ENCODE measurements around the gene MTHFD2L.
A peak's percentile ranks its signal among the peaks of the same experiment; 100 is the strongest.

Gene MTHFD2L

DNA sequence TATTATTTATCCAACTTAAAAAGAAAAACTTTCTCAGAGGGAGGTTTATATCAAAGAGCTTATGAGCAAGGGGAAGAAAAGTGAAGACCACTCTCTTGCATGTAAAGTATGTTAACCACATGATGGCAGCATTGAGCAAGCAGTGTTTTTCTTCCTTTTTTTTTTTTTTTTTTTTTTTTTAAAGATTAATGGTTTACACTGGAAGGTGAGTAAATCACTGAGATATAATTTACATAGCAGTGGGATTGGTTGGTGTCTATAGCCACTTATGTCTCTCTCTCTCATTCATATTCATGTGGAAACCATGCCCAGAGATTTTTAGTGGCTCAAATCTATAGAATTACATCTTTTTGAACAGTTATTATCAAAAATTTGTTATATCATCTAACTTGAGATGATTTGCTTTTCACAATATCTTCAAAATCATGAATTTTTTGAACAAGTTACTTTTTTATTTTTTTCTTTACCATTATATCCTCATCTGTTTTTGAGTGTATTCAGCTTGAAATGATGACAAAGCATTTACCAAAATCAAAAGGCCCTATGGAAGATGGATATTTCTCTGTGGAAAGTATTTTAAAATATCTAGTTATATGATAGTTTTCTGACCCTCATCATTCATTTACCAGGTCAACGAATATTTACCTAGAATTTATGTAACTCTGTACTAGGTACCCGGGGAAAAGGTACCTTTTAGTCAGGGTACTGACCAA lies 31.6 kb downstream of the MTHFD2L start:
- TF ChIP-seq EGR1 (IDR thresholded peaks at IDR 0.05) (no peak), NFIC (IDR thresholded peaks at IDR 0.05) (no peak), TEAD4 (IDR thresholded peaks at IDR 0.05) (no peak), ZBTB7A (IDR thresholded peaks at IDR 0.05; ENCODE audit: low read depth) (no peak), RAD21 (IDR thresholded peaks at IDR 0.05; ENCODE audit: low read depth) (peak; percentile 54)
- TF ChIP-seq, protein P1, sequence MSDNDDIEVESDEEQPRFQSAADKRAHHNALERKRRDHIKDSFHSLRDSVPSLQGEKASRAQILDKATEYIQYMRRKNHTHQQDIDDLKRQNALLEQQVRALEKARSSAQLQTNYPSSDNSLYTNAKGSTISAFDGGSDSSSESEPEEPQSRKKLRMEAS (IDR thresholded peaks at IDR 0.05), result no peak

DNA sequence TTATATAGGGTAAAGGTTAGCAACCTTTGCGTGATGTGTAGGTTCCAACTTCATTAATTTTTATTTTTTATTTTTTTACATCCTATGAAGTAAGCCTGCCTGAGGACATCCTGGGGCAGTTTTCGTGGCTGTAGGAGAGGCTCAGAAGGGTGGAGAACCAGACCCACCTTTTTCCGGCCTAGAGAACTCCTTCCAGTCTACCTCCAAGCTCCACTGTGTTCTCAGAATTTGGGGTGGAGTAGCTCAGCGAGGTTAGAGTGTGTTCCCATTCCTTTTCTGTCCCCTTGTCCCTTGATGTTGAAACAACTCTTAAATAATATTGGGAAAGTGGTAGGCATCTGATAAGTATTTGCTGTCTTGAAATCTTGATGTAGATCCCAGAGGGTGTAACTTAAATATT lies 32.4 kb downstream of the MTHFD2L start:
- TF ChIP-seq EP300 (IDR thresholded peaks at IDR 0.05; ENCODE audit: borderline replicate concordance) (no peak), YY1 (IDR thresholded peaks at IDR 0.05; ENCODE audit: low read depth) (no peak), FOXM1 (IDR thresholded peaks at IDR 0.05; ENCODE audit: borderline replicate concordance, low read depth) (no peak), CEBPB (IDR thresholded peaks at IDR 0.05) (no peak)
- TF ChIP-seq, protein P2, sequence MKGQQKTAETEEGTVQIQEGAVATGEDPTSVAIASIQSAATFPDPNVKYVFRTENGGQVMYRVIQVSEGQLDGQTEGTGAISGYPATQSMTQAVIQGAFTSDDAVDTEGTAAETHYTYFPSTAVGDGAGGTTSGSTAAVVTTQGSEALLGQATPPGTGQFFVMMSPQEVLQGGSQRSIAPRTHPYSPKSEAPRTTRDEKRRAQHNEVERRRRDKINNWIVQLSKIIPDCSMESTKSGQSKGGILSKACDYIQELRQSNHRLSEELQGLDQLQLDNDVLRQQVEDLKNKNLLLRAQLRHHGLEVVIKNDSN (IDR thresholded peaks at IDR 0.05), result no peak
- TF ChIP-seq, protein P3, sequence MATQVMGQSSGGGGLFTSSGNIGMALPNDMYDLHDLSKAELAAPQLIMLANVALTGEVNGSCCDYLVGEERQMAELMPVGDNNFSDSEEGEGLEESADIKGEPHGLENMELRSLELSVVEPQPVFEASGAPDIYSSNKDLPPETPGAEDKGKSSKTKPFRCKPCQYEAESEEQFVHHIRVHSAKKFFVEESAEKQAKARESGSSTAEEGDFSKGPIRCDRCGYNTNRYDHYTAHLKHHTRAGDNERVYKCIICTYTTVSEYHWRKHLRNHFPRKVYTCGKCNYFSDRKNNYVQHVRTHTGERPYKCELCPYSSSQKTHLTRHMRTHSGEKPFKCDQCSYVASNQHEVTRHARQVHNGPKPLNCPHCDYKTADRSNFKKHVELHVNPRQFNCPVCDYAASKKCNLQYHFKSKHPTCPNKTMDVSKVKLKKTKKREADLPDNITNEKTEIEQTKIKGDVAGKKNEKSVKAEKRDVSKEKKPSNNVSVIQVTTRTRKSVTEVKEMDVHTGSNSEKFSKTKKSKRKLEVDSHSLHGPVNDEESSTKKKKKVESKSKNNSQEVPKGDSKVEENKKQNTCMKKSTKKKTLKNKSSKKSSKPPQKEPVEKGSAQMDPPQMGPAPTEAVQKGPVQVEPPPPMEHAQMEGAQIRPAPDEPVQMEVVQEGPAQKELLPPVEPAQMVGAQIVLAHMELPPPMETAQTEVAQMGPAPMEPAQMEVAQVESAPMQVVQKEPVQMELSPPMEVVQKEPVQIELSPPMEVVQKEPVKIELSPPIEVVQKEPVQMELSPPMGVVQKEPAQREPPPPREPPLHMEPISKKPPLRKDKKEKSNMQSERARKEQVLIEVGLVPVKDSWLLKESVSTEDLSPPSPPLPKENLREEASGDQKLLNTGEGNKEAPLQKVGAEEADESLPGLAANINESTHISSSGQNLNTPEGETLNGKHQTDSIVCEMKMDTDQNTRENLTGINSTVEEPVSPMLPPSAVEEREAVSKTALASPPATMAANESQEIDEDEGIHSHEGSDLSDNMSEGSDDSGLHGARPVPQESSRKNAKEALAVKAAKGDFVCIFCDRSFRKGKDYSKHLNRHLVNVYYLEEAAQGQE (IDR thresholded peaks at IDR 0.05; ENCODE audit: low read depth), result no peak
- TF ChIP-seq, protein P1 (IDR thresholded peaks at IDR 0.05), result no peak

GRCh38 chr4:74190919-74191397 lies 33.0 kb downstream of the MTHFD2L start:
- TF ChIP-seq EP300 (IDR thresholded peaks at IDR 0.05; ENCODE audit: borderline replicate concordance) (no peak), TAF1 (IDR thresholded peaks at IDR 0.05; ENCODE audit: low read depth) (no peak), RAD21 (IDR thresholded peaks at IDR 0.05; ENCODE audit: low read depth) (no peak), NFIC (IDR thresholded peaks at IDR 0.05) (no peak), CREB1 (IDR thresholded peaks at IDR 0.05; ENCODE audit: low read depth) (no peak), FOXM1 (IDR thresholded peaks at IDR 0.05; ENCODE audit: borderline replicate concordance, low read depth) (no peak), TCF12 (IDR thresholded peaks at IDR 0.05; ENCODE audit: low read depth) (no peak), ZBTB7A (IDR thresholded peaks at IDR 0.05; ENCODE audit: low read depth) (no peak)
- TF ChIP-seq, protein P3 (IDR thresholded peaks at IDR 0.05; ENCODE audit: low read depth), result no peak
- TF ChIP-seq, protein P2 (IDR thresholded peaks at IDR 0.05), result no peak

DNA sequence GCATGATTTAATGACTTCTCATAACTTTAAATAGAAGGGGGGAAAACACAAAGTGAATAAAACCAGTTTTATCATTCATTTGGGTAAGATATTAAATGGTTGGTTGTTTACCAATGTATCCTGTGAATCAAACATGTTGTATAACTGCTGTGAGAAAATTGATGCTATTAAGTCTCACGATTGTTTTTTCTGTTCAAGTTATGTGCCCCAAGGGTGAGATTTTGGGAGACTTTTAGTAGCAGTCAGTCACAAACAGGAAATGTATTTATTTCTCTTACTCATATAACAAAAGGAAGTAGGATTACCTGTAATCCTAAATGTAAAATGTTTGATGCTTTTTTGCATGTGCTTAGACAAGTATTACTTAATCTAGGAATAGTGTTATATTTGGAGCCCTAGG lies 39.2 kb downstream of the MTHFD2L start:
- TF ChIP-seq TCF12 (IDR thresholded peaks at IDR 0.05; ENCODE audit: low read depth) (no peak), CEBPB (IDR thresholded peaks at IDR 0.05) (no peak), EP300 (IDR thresholded peaks at IDR 0.05; ENCODE audit: borderline replicate concordance) (no peak), YY1 (IDR thresholded peaks at IDR 0.05; ENCODE audit: low read depth) (no peak), NFIC (IDR thresholded peaks at IDR 0.05) (no peak), ZBTB7A (IDR thresholded peaks at IDR 0.05; ENCODE audit: low read depth) (no peak), RAD21 (IDR thresholded peaks at IDR 0.05; ENCODE audit: low read depth) (no peak), CREB1 (IDR thresholded peaks at IDR 0.05; ENCODE audit: low read depth) (no peak), TAF1 (IDR thresholded peaks at IDR 0.05; ENCODE audit: low read depth) (no peak)
- TF ChIP-seq, protein P1 (IDR thresholded peaks at IDR 0.05), result no peak
- TF ChIP-seq, protein P3 (IDR thresholded peaks at IDR 0.05; ENCODE audit: low read depth), result no peak
- TF ChIP-seq, protein P2 (IDR thresholded peaks at IDR 0.05), result no peak

All from Ishikawa (cell line).